Parathyroid adenoma (tissue), 2 donors: ENCODE results near the gene SPATA13.
A peak's percentile ranks its signal among the peaks of the same experiment; 100 is the strongest.

Experiments
- H2AFZ ChIP-seq: fragments of 300-600 bp; sonication (generic); one replicate; pipeline ENCODE4 v1.7.0; 2017; ENCODE audit warnings: antibody characterized with exemption, mild to moderate bottlenecking
- H3K27ac ChIP-seq: fragments of 300-600 bp; sonication (generic); one replicate; pipeline ENCODE4 v1.7.0; 2017
- H3K27me3 ChIP-seq: fragments of 300-600 bp; sonication (generic); one replicate; pipeline ENCODE4 v1.7.0; 2017; ENCODE audit warnings: low read length; ENCODE audit not compliant: control insufficient read depth, insufficient read depth
- H3K36me3 ChIP-seq: fragments of 300-600 bp; sonication (generic); one replicate; pipeline ENCODE4 v1.7.0; 2017; ENCODE audit warnings: low read length; ENCODE audit not compliant: control insufficient read depth, insufficient read depth
- H3K4me1 ChIP-seq: fragments of 300-600 bp; sonication (generic); one replicate; pipeline ENCODE4 v1.7.0; 2017; ENCODE audit warnings: control low read depth
- H3K4me2 ChIP-seq: fragments of 300-600 bp; sonication (generic); one replicate; pipeline ENCODE4 v1.7.0; 2017; ENCODE audit warnings: low read length
- H3K4me3 ChIP-seq: fragments of 300-600 bp; sonication (generic); one replicate; pipeline ENCODE4 v1.7.0; 2017; ENCODE audit warnings: low read depth, low read length
- H3K79me2 ChIP-seq: fragments of 300-600 bp; sonication (generic); one replicate; pipeline ENCODE4 v1.7.0; 2017; ENCODE audit warnings: control low read depth
- H3K9ac ChIP-seq: fragments of 300-600 bp; sonication (generic); one replicate; pipeline ENCODE4 v1.7.0; 2017; ENCODE audit warnings: mild to moderate bottlenecking
- H3K9me3 ChIP-seq: fragments of 300-600 bp; sonication (generic); one replicate; pipeline ENCODE4 v1.7.0; 2017; ENCODE audit warnings: low read length; ENCODE audit not compliant: control insufficient read depth
- CTCF ChIP-seq: fragments of 300-600 bp; sonication (generic); IDR thresholded peaks from one replicate; pipeline ENCODE4 v1.7.0; 2017; ENCODE audit warnings: antibody characterized with exemption, mild to moderate bottlenecking
- donor health status: primary hyperparathyroidism.

The SPATA13 gene

GRCh38 chr13:24161010-24161775 lies 673 bp downstream of the SPATA13 start:
- Histone ChIP-seq H3K4me2 (peak overlapping the region; percentile 41), H3K4me1 (no peaks in the 10 kb centered on the region)

GRCh38 chr13:24161980-24162525 lies 1.5 kb downstream of the SPATA13 start:
- no peak overlapping the region for H3K4me3 ChIP-seq
- H3K36me3 ChIP-seq: no peaks in the 10 kb centered on the region
- H3K27ac ChIP-seq: no peak overlapping the region
- H3K4me2 ChIP-seq: no peak overlapping the region
- H3K9ac ChIP-seq: no peak overlapping the region
- no peaks in the 10 kb centered on the region for H3K27me3 ChIP-seq
- no peak for TF ChIP-seq CTCF
- H3K79me2 ChIP-seq: no peaks in the 10 kb centered on the region
- H3K4me1 ChIP-seq: no peaks in the 10 kb centered on the region
- no peak overlapping the region for H2AFZ ChIP-seq
- H3K9me3 ChIP-seq: no peaks in the 10 kb centered on the region

More at GRCh38 chr13:24161010-24161775, 673 bp downstream of the SPATA13 start:
- Histone ChIP-seq H3K27ac (peak overlapping the region; percentile 33), H3K9ac (no peak overlapping the region), H3K27me3 (no peaks in the 10 kb centered on the region), H3K79me2 (no peaks in the 10 kb centered on the region), H3K9me3 (no peaks in the 10 kb centered on the region), H3K36me3 (no peaks in the 10 kb centered on the region), H3K4me3 (peak overlapping the region; percentile 38), H2AFZ (peak overlapping the region; percentile 72)
- TF ChIP-seq CTCF: no peak

DNA sequence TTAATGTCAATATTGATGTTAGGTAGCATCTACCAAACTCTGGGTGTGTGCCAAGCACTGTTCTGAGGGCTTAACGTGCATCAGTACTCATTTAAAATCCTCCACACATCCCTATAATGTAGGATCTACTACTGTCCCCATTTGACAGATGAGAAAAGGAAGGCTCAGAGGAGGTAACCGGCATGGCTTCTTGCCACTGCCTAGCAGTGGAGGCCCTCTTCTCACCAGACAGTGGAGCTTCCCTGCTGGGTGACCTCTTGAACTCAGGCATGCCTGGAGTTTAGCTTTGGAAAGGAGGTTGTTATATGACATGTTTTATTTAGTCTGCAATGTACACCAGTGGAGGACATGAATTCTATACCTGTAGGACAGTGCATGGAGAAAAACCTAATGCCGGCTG lies 2.1 kb downstream of the SPATA13 start:
- H3K27ac ChIP-seq: no peak overlapping the region
- no peak overlapping the region for H3K4me2 ChIP-seq
- no peak overlapping the region for H3K4me3 ChIP-seq

GRCh38 chr13:24165746-24166145 lies 5.2 kb downstream of the SPATA13 start:
- H3K36me3 ChIP-seq: no peaks in the 10 kb centered on the region
- no peak overlapping the region for H3K4me3 ChIP-seq
- H2AFZ ChIP-seq: no peak overlapping the region
- no peaks in the 10 kb centered on the region for H3K79me2 ChIP-seq
- H3K27ac ChIP-seq: no peak overlapping the region
- no peak overlapping the region for H3K9ac ChIP-seq
- H3K27me3 ChIP-seq: no peaks in the 10 kb centered on the region
- H3K4me2 ChIP-seq: no peak overlapping the region
- no peaks in the 10 kb centered on the region for H3K9me3 ChIP-seq
- H3K4me1 ChIP-seq: no peaks in the 10 kb centered on the region
- no peak for TF ChIP-seq CTCF

More for the DNA sequence above, 2.1 kb downstream of the SPATA13 start:
- Histone ChIP-seq H3K4me1 (no peaks in the 10 kb centered on the region), H3K9me3 (no peaks in the 10 kb centered on the region), H3K9ac (no peak overlapping the region), H3K36me3 (no peaks in the 10 kb centered on the region), H2AFZ (no peak overlapping the region), H3K27me3 (no peaks in the 10 kb centered on the region), H3K79me2 (no peaks in the 10 kb centered on the region)
- no peak for TF ChIP-seq CTCF
